ENCODE measurements around the gene NEURL4.

NEURL4 gene

GRCh38 chr17:7279448-7279847, 49.7 kb downstream of the NEURL4 start (continued):
- TF ChIP-seq TSHZ2 (CRISPR knock-in tag; IDR thresholded peaks at IDR 0.05) (no peak), ISL1 (CRISPR knock-in tag; IDR thresholded peaks at IDR 0.05) (no peak)

GRCh38 chr17:7266784-7267183, 62.4 kb downstream of the NEURL4 start:
- ATAC-seq, result no peak
- TF ChIP-seq BACH2 (CRISPR knock-in tag; IDR thresholded peaks at IDR 0.05; ENCODE audit: borderline replicate concordance), result no peak
- no peak for TF ChIP-seq TOX (CRISPR knock-in tag; IDR thresholded peaks at IDR 0.05; ENCODE audit: borderline replicate concordance)
- TF ChIP-seq POU6F1 (CRISPR knock-in tag; IDR thresholded peaks at IDR 0.05; ENCODE audit: borderline replicate concordance, low read depth), result no peak
